H1 (cell line): ENCODE data around the gene NFIA. TPM values are rescaled to one million over a fixed set of nuclear protein-coding genes. Genes with fewer than 3 reads are reported as not detected.

ENCODE experiments used
- CBX8 ChIP-seq: fragments of 300-800, 300-1000 bp; sonication (generic); IDR thresholded peaks from 2 replicates; pipeline ENCODE4 v1.7.1; 2016; ENCODE audit warnings: low read depth, low read length, borderline replicate concordance
- polyA plus RNA-seq, 7 experiments: library from polyadenylated mRNA; depleted of rRNA in 3 of 7; stranded (reverse) in 5 of 7; unstranded in 2 of 7; fragments of >200 nt in 5 of 7; fragments of 200-250 nt in 2 of 7; gene quantifications; 1 replicate in 5 of 7; 2 replicates in 1 of 7; 4 replicates in 1 of 7; pipeline versions ENCODE4 v1.2.1 to v1.2.3, GENCODE V29; 2011 to 2013; ENCODE audit warnings: missing spikeins in 2 of 7, mixed read lengths in 2 of 7
- total RNA-seq: library from RNA; stranded (reverse); fragmentation: NEBNext Ultra II Directional; extraction: Animal tissue kit (Norgen Biotek cat#: 25700); gene quantifications from 2 replicates; pipeline ENCODE4 v1.2.1, GENCODE V29; 2021

NFIA gene
- total and polyA plus RNA-seq, 2 of the 8 experiments (the other 6 are each of a cell fraction or from before 2014, with no cell fraction given): 1.8 to 2.3 TPM

GRCh38 chr1:61090546-61091202 lies 8.3 kb downstream of the NFIA start (continued):
- TF ChIP-seq CBX8: no peak
